Neural cell (in vitro differentiated cells): ENCODE measurements around the gene STIM2. TPM values are rescaled to one million over a fixed set of nuclear protein-coding genes. Genes with fewer than 3 reads are reported as not detected.

Experiments used
- H2AFZ ChIP-seq: fragments of 200-600, 300-800 bp; sonication (generic), shearing (Covaris generic); 2 replicates; pipeline ENCODE4 v1.6.0; 2014; ENCODE audit warnings: low read depth, mild to moderate bottlenecking, antibody characterized with exemption, low read length, moderate library complexity
- H3F3A ChIP-seq: fragments of 200-600 bp; shearing (Covaris generic); 2 replicates; pipeline ENCODE4 v1.6.1; 2016; ENCODE audit warnings: mild to moderate bottlenecking, moderate library complexity, mixed read lengths, antibody characterized with exemption, low read length; ENCODE audit not compliant: insufficient read depth, poor library complexity, severe bottlenecking
- H3K27ac ChIP-seq: fragments of 200-600, 300-800 bp; sonication (generic), shearing (Covaris generic); 2 replicates; pipeline ENCODE4 v1.5.1; 2014; ENCODE audit warnings: mild to moderate bottlenecking, low read length, moderate library complexity
- H3K27me3 ChIP-seq: fragments of 300-800, 200-600 bp; sonication (generic), shearing (Covaris generic); 2 replicates; pipeline ENCODE4 v1.6.0; 2014; ENCODE audit warnings: mild to moderate bottlenecking, low read depth, low read length, moderate library complexity; ENCODE audit not compliant: insufficient read depth
- H3K36me3 ChIP-seq: fragments of 300-800, 200-600 bp; sonication (generic), shearing (Covaris generic); 2 replicates; pipeline ENCODE4 v1.5.1; 2014; ENCODE audit warnings: mild to moderate bottlenecking, antibody characterized with exemption, low read length, moderate library complexity; ENCODE audit not compliant: insufficient read depth
- H3K4me2 ChIP-seq: fragments of 300-800, 200-600 bp; sonication (generic), shearing (Covaris generic); 2 replicates; pipeline ENCODE4 v1.6.0; 2014; ENCODE audit warnings: mild to moderate bottlenecking, low read length
- H3K4me3 ChIP-seq: fragments of 300-800, 200-600 bp; sonication (generic), shearing (Covaris generic); 2 replicates; pipeline ENCODE4 v1.5.1; 2014; ENCODE audit warnings: mild to moderate bottlenecking, low read length, moderate library complexity
- H3K79me2 ChIP-seq: fragments of 200-600 bp; shearing (Covaris generic); replicated peaks from 2 replicates; pipeline ENCODE4 v1.6.0; 2014; ENCODE audit warnings: mild to moderate bottlenecking, low read length, moderate library complexity; ENCODE audit not compliant: insufficient read depth
- H3K9ac ChIP-seq: fragments of 300-800, 200-600 bp; sonication (generic), shearing (Covaris generic); 2 replicates; pipeline ENCODE4 v1.6.1; 2016; ENCODE audit warnings: mild to moderate bottlenecking, low read length, mixed read lengths
- H3K9me2 ChIP-seq: fragments of 200-600 bp; shearing (Covaris generic); 2 replicates; pipeline ENCODE4 v1.6.1; 2016; ENCODE audit warnings: mild to moderate bottlenecking, low read length, mixed read lengths; ENCODE audit not compliant: insufficient read depth
- H3K9me3 ChIP-seq: fragments of 200-600, 300-800 bp; sonication (generic), shearing (Covaris generic); 2 replicates; pipeline ENCODE4 v1.6.1; 2016; ENCODE audit warnings: mild to moderate bottlenecking, mixed run types, low read length, moderate library complexity, mixed read lengths
- H4K20me1 ChIP-seq: fragments of 200-600 bp; shearing (Covaris generic); 2 replicates; pipeline ENCODE4 v1.6.1; 2016; ENCODE audit warnings: mild to moderate bottlenecking, mixed run types; ENCODE audit not compliant: insufficient read depth
- EP300 ChIP-seq: fragments of 450-650 bp; conservative IDR thresholded peaks from 2 replicates; pipeline ENCODE4 v1.6.1; 2014; ENCODE audit warnings: antibody characterized with exemption, mild to moderate bottlenecking, moderate library complexity; ENCODE audit not compliant: poor library complexity, severe bottlenecking
- EZH2 ChIP-seq: fragments of 200-600, 300-800 bp; shearing (Covaris generic), sonication (generic); IDR thresholded peaks from 2 replicates; pipeline ENCODE4 v1.6.1; 2014; ENCODE audit warnings: antibody characterized with exemption, low read length, borderline replicate concordance, mild to moderate bottlenecking; ENCODE audit not compliant: insufficient read depth, poor library complexity, severe bottlenecking
- MXI1 ChIP-seq: fragments of 450-650 bp; conservative IDR thresholded peaks from 2 replicates; pipeline ENCODE4 v1.6.1; 2014; ENCODE audit warnings: antibody characterized with exemption, mild to moderate bottlenecking; ENCODE audit not compliant: poor library complexity, severe bottlenecking
- POLR2AphosphoS5 ChIP-seq: IDR thresholded peaks from 2 replicates; pipeline ENCODE4 v1.6.1; 2012
- RAD21 ChIP-seq: fragments of 450-650 bp; conservative IDR thresholded peaks from 2 replicates; pipeline ENCODE4 v1.6.1; 2014; ENCODE audit warnings: antibody characterized with exemption, mild to moderate bottlenecking, moderate library complexity
- REST ChIP-seq: IDR thresholded peaks from 2 replicates; pipeline ENCODE4 v1.6.1; 2012; ENCODE audit warnings: borderline replicate concordance
- SMC3 ChIP-seq: fragments of 450-650 bp; conservative IDR thresholded peaks from 2 replicates; pipeline ENCODE4 v1.6.1; 2014; ENCODE audit warnings: antibody characterized with exemption, mild to moderate bottlenecking, moderate library complexity; ENCODE audit not compliant: poor library complexity
- TAF1 ChIP-seq: IDR thresholded peaks from 2 replicates; pipeline ENCODE4 v1.6.1; 2012; ENCODE audit warnings: low read depth
- polyA plus RNA-seq: library from polyadenylated mRNA; depleted of rRNA; stranded (reverse); fragments of >200 nt; gene quantifications from 2 replicates; pipeline ENCODE4 v1.2.3, GENCODE V29; 2014
- TF ChIP-seq, protein P1 (sequence below): fragments of 450-650 bp; IDR thresholded peaks from 2 replicates; pipeline ENCODE4 v1.5.1; 2014; ENCODE audit warnings: antibody characterized with exemption, mild to moderate bottlenecking, moderate library complexity; ENCODE audit not compliant: poor library complexity, severe bottlenecking

Gene STIM2
- polyA plus RNA-seq, 1 donor from 2014 or later, result 25.3 TPM

GRCh38 chr4:26896636-26897035, 36.0 kb downstream of the STIM2 start:
- no peak overlapping the region for H3K9ac ChIP-seq
- no peaks in the 10 kb centered on the region for H3F3A ChIP-seq
- H3K36me3 ChIP-seq, result no peaks in the 10 kb centered on the region
- no peaks in the 10 kb centered on the region for H3K79me2 ChIP-seq
- no peak overlapping the region for H3K4me3 ChIP-seq
- H3K27me3 ChIP-seq, result no peaks in the 10 kb centered on the region
- no peak overlapping the region for H2AFZ ChIP-seq
- H3K27ac ChIP-seq, result no peak overlapping the region
- no peak overlapping the region for H3K4me2 ChIP-seq
- no peaks in the 10 kb centered on the region for H4K20me1 ChIP-seq
- TF ChIP-seq REST (no peak), POLR2AphosphoS5 (no peak), SMC3 (no peak), EP300 (no peak), RAD21 (no peak), MXI1 (no peak), EZH2 (no peak)
- TF ChIP-seq, protein P1, sequence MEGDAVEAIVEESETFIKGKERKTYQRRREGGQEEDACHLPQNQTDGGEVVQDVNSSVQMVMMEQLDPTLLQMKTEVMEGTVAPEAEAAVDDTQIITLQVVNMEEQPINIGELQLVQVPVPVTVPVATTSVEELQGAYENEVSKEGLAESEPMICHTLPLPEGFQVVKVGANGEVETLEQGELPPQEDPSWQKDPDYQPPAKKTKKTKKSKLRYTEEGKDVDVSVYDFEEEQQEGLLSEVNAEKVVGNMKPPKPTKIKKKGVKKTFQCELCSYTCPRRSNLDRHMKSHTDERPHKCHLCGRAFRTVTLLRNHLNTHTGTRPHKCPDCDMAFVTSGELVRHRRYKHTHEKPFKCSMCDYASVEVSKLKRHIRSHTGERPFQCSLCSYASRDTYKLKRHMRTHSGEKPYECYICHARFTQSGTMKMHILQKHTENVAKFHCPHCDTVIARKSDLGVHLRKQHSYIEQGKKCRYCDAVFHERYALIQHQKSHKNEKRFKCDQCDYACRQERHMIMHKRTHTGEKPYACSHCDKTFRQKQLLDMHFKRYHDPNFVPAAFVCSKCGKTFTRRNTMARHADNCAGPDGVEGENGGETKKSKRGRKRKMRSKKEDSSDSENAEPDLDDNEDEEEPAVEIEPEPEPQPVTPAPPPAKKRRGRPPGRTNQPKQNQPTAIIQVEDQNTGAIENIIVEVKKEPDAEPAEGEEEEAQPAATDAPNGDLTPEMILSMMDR, result no peak
- H3K9me3 ChIP-seq, result no peaks in the 10 kb centered on the region
- no peaks in the 10 kb centered on the region for H3K9me2 ChIP-seq

DNA sequence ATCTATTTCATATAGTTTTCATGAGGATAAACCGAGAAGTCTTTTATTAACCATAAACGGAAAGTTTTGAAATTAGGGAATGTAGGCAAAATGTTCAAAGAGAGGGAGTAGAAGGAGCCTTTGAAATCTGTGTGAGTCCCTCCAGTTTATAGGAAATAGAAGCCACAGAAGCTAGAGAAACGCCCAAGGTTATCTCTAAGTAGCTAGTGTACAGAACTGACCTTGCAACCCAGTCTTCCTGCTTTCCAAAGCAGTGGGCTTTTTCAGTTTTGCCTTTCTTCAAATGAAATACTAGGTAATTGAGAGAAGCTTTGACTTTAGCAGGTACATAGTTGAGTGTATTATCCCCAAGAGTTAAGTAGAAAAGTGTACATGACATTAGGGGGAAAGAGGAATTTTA, 39.4 kb downstream of the STIM2 start:
- no peak overlapping the region for H3K27ac ChIP-seq
- H3F3A ChIP-seq, result no peaks in the 10 kb centered on the region
- no peaks in the 10 kb centered on the region for H3K36me3 ChIP-seq
- no peaks in the 10 kb centered on the region for H3K9me2 ChIP-seq
- TF ChIP-seq MXI1 (no peak), TAF1 (no peak)
- no peak overlapping the region for H2AFZ ChIP-seq
- H3K79me2 ChIP-seq, result peaks cover 6% of the 10 kb centered on the region
- H3K9me3 ChIP-seq, result no peaks in the 10 kb centered on the region
- H4K20me1 ChIP-seq, result no peaks in the 10 kb centered on the region
- no peak overlapping the region for H3K4me3 ChIP-seq
- no peaks in the 10 kb centered on the region for H3K27me3 ChIP-seq
- H3K4me2 ChIP-seq, result no peak overlapping the region
- H3K9ac ChIP-seq, result no peak overlapping the region

- H4K20me1 ChIP-seq, result no peaks in the 10 kb centered on the region
- no peak overlapping the region for H3K27ac ChIP-seq
- H3K36me3 ChIP-seq, result no peaks in the 10 kb centered on the region
- no peaks in the 10 kb centered on the region for H3K9me3 ChIP-seq
- H3K4me3 ChIP-seq, result no peak overlapping the region
- no peaks in the 10 kb centered on the region for H3F3A ChIP-seq
- TF ChIP-seq, protein P1, result no peak
- TF ChIP-seq POLR2AphosphoS5, result no peak
- no peak for TF ChIP-seq EZH2
- TF ChIP-seq SMC3, result no peak
- TF ChIP-seq RAD21, result no peak
- no peak for TF ChIP-seq EP300
- no peak for TF ChIP-seq TAF1
- no peak overlapping the region for H3K4me2 ChIP-seq
- no peaks in the 10 kb centered on the region for H3K9me2 ChIP-seq
- no peak overlapping the region for H2AFZ ChIP-seq
- no peak overlapping the region for H3K9ac ChIP-seq
- no peaks in the 10 kb centered on the region for H3K27me3 ChIP-seq
- peaks cover 6% of the 10 kb centered on the region for H3K79me2 ChIP-seq
Observed at GRCh38 chr4:26900765-26901164, 40.1 kb downstream of the STIM2 start.
